GM18505 (cell line): ENCODE measurements around the gene CDC5L.

Source experiments
- ATAC-seq: cut with Tn5 transposase; IDR thresholded peaks from one replicate; pipeline ENCODE4 v1.9.1; 2021; ENCODE audit not compliant: unreplicated experiment
- POLR2A ChIP-seq: IDR thresholded peaks from 4 replicates; pipeline ENCODE4 v1.6.1; 2011; ENCODE audit warnings: borderline replicate concordance; ENCODE audit not compliant: insufficient read depth, insufficient read length; ENCODE audit errors: extremely low read depth

The CDC5L gene

DNA sequence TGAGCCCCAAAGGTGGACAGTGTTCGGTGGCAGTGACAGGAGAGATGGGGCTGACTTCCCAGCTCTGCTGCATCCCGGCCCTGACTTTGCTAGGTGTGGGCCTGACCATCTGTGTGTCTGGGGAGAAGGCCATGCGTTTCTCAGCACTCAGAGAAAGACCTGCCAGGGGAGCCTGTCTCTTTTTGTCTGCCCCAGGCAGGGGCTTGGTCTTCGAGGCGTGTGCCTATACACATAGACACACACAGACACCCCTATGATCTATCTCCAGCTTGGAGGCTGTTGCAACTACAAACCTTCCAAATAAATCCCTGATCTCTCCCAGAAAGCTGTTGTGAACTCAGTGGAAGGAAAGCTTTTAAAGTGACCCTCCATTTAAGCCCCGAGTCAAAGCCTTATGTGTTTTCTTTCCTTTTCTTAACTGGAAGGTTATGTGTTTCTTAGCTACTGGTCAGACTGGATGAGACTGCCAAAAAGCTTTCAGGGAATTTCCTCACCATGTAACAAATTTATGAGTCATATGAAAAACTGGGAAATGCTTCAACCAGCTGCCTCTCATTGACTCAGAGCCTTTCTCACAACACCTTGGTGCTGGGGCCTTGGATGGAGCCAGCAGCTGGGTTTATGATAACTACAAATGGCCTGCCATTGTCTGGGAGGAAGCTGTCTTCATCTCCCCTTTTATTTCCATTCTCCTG lies 102.6 kb downstream of the CDC5L start:
- no peak for TF ChIP-seq POLR2A
- no peak for ATAC-seq

DNA sequence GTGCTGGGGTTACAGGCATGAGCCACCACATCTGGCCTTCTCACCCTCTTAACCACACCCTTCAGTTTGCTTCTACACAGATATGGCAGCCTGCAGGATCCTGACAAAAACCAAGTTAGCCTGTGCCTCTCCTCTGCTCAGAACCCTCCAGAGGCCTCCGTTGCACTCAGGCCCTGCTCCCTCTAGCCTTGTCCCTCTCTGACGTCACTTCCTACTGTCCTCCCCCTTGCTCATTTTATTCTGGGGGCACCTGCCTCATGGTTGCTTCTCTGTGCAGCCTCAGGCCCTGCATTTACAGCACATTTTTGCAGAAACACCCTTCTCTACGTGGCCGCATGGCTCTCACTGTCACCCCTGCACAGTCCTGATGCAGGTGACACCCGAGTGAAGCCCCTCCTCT lies 105.6 kb downstream of the CDC5L start:
- TF ChIP-seq POLR2A, result no peak
- ATAC-seq, result no peak

DNA sequence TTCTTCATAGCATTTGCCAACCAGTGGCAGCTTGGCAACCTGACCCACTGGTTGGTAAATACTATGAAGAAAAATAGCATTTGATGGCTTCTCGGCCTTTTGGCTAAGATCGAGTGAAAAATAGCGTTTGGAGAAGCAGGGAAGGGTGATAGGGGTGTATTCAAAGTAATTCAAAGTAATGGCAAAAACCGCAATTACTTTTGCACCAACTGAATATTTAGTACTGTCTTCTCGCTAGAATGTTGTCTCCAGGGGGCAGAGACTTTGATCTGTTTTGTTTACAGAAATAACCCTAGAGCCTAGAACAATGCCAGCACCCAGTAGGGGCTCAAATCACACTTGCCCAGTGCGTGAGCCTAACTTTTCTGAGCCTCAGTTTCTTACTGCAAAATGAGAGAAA lies 106.1 kb downstream of the CDC5L start:
- no peak for TF ChIP-seq POLR2A
- ATAC-seq, result no peak

DNA sequence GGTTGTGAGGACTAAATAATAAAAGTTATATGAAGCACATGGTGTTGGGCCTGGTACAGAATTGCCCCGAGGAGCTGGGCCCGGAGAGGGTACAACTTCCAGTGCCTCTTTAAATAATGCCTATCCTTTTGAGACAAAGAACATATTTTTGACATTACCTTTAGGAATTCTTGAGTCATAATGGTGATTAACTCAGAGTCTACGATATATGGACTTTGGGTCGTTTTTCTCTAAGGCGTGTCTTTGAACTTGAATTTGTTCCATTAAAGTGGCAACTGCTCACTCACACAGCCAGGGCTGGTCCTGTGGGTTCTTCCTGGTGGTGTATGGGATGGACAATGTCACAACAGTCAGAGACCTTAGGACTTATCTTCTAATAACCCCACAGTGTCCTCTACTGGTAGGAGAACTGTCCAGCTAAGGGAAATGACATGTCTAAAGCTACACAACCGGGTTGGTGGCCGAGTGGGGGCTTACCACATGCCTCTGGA lies 106.5 kb downstream of the CDC5L start:
- no peak for TF ChIP-seq POLR2A
- ATAC-seq, result no peak

DNA sequence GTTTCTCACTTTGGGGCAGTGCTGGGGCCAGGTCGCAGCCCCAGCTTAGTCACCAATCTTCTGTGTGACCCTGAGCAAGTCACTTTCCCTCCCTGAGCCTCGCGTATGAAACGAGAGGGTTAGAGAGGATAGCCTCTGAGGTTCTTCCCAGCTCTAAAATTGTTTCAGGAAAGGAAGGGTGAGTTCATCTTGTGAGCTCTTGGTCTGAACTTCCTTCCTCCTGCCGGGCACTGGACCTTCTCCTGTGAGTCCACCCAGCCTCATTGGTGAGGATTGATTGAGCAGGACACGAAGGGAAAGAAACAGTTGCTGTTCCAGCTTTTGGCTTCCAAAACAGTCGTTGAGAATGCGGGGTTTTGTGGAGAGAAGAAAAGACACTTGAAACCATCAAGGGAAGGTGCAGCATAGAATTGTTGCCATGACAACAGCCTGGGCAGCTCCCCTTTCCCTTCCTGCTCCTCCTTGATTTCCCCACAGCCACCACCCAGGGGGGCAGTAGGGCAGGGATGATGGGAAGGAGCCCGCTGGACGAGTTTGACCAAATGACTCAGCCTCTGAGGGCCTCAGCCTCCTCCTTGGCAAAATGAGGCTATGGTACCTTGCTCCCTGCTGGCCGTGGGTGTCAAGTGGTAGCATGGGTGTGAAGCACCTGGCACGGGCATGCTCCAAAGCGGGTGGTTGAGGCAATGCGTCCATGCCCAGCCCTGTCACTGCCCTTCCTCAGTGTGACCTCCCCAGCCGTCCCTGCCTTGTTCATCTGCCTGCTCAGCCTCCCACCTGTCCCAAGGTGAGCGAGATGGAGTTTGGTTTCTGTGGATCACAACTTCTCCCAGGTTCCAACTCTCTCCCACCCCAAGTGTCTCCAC lies 107.8 kb downstream of the CDC5L start:
- TF ChIP-seq POLR2A, result no peak
- no peak for ATAC-seq

DNA sequence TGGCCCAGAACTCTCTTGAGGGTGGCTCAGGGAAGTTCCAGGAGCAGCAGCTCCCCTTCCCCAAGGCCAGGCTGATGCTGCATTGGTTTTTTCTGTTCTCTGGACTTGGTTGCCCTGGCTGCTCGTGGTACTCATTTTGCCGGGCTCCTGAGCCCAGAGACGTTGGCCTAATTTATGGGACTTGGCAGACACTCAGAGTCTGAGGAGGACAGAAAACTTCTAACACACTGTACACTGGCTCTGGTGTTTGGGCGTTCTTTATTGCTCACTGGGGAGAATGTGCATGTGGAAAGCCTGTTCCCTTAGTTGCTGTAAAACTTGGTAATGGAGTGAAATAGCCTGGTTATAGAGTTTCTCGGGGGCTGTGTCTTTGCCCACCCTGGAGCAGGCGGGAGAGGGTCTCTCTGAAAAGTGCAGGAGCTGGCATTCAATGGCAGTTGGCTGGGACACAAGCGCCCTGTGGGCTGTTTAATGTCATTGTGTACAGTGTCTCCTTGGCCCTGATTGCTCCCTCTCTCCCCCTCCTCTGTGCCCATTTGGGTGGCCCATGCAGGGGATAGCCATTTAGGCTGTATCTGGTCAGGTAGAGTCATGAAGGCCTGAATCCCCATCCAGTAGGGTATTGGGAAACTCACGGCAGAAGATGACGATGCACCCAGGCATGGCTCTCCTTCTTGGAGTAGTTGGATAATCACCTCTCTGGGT lies 109.3 kb downstream of the CDC5L start:
- no peak for TF ChIP-seq POLR2A
- ATAC-seq, result no peak

DNA sequence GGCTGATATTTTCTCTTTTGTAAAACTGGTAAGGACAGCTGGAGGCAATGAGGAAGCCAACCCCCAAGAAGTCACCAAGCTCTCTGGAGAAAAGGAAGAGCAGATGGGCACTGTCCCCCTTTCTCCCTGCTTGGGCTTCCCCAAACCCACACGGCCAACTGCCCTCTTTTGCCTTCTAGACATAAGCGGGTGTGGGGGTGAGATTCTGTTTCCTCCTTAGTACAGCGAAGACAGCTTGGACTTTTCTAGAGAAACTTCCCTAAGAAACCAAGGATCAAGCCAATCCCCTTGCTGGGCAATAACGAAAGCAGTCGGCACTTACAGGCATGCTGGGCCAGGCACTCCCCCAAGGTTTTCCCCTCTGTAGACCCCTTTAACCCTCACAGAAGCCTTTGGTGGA lies 110.3 kb downstream of the CDC5L start:
- no peak for ATAC-seq
- TF ChIP-seq POLR2A, result no peak

DNA sequence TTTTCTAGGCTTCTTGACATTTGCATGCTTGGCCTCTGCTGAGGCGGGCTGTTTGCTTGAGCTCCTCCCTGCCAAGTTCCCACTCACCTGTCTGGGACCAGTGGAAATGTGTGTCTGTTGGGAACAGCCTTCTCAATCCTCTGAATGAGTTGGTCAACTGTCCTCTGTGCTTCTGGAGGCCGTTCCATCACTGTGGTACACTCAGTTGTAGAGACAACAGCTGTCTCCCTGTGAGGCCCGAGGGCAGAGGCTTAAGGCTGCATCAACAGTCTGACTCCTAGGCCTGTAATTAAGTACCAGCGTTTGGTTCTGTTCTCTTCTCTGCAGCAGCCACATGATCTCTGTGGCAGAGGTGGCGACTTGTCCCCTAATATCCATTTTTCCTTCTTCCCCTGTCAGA lies 110.9 kb downstream of the CDC5L start:
- no peak for ATAC-seq
- TF ChIP-seq POLR2A, result no peak

DNA sequence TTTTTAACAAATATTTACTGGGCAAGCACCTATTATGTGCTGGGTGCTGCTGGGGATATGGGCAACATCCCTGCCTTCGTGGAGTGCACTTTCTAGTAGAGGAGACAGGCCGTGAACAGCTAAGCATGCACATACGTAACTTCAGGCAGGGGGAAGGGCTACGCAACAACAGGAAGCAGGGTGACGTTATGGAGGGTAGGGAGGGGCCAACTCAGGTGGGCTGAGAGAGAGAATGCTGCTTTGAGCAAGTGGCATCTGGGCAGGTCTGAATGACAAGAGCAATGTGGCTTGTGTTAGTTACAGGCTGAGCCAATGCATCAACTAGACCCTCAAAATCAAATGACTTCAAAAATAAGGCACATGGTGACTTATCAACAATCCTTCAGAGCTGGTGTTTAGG lies 112.1 kb downstream of the CDC5L start:
- ATAC-seq, result no peak
- TF ChIP-seq POLR2A, result no peak
